ENCODE data around the gene ALLC. TPM values are rescaled to one million over a fixed set of nuclear protein-coding genes. Genes with fewer than 3 reads are reported as not detected.

Gene ALLC
- total and polyA plus RNA-seq, 10 of the 15 experiments (the other 5 are each of a cell fraction or from before 2014, with no cell fraction given) = 0.05 TPM; not detected in 9

GRCh38 chr2:3729786-3730185 is 71.8 kb downstream of the ALLC start:
- H3K9me3 ChIP-seq (replicated peaks; ENCODE audit: control insufficient read depth, insufficient read depth, low read length) = no peaks in the 10 kb centered on the region
- WGBS (ENCODE audit: insufficient coverage, insufficient replicate concordance, low lambda C conversion rate, missing lambda C conversion rate) = 23% methylated on average over 9 of the region's 9 CpGs
- BruUV-seq (replicated peaks) = no TSS peak
- no peak for ATAC-seq
- CTCF ChIA-PET = interaction anchor here (0.9 to 4.5 kb wide), 5 partner anchors 11 to 99 kb away, joined by 3 to 51 read pairs (median 12); no protein-coding TSS in a partner anchor
- SMC1A ChIA-PET (ENCODE audit: uncharacterized antibody, unreplicated experiment) = interaction anchor here (1.9 kb wide), 1 partner anchor 51 kb away, joined by 4 read pairs; no protein-coding TSS in a partner anchor
- H3K36me3 ChIP-seq (ENCODE audit: control insufficient read depth in 2 of 2, insufficient read depth in 2 of 2, low read length in 1 of 2) = no peaks in the 10 kb centered on the region
- TF ChIP-seq NFXL1 (IDR thresholded peaks at IDR 0.05; ENCODE audit: borderline replicate concordance) (no peak), SUZ12 (IDR thresholded peaks at IDR 0.05; ENCODE audit: unreplicated experiment) (no peak), ZNF24 (IDR thresholded peaks at IDR 0.05) (no peak), PAX5 (IDR thresholded peaks at IDR 0.05; ENCODE audit: borderline replicate concordance, low read depth, low read length) (no peak), CHD2 (IDR thresholded peaks at IDR 0.05; ENCODE audit: borderline replicate concordance, low read depth, low read length) (no peak), YBX1 (IDR thresholded peaks at IDR 0.05) (no peak), RUNX3 (IDR thresholded peaks at IDR 0.05; ENCODE audit: low read length) (no peak), CEBPB (IDR thresholded peaks at IDR 0.05; ENCODE audit: borderline replicate concordance in 1 of 2, low read depth in 2 of 2, low read length in 2 of 2) (no peak), MTA3 (IDR thresholded peaks at IDR 0.05; ENCODE audit: borderline replicate concordance, low read length) (no peak), MTA2 (IDR thresholded peaks at IDR 0.05; ENCODE audit: low read depth) (no peak), IRF4 (IDR thresholded peaks at IDR 0.05; ENCODE audit: low read depth, low read length) (no peak), RBBP5 (conservative IDR thresholded peaks at IDR 0.05) (no peak), ZBTB33 (IDR thresholded peaks at IDR 0.05) (no peak)
- TF ChIP-seq, protein P1, sequence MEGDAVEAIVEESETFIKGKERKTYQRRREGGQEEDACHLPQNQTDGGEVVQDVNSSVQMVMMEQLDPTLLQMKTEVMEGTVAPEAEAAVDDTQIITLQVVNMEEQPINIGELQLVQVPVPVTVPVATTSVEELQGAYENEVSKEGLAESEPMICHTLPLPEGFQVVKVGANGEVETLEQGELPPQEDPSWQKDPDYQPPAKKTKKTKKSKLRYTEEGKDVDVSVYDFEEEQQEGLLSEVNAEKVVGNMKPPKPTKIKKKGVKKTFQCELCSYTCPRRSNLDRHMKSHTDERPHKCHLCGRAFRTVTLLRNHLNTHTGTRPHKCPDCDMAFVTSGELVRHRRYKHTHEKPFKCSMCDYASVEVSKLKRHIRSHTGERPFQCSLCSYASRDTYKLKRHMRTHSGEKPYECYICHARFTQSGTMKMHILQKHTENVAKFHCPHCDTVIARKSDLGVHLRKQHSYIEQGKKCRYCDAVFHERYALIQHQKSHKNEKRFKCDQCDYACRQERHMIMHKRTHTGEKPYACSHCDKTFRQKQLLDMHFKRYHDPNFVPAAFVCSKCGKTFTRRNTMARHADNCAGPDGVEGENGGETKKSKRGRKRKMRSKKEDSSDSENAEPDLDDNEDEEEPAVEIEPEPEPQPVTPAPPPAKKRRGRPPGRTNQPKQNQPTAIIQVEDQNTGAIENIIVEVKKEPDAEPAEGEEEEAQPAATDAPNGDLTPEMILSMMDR (IDR thresholded peaks at IDR 0.05 in 2 of 3, conservative IDR thresholded peaks at IDR 0.05 in 1 of 3; ENCODE audit: control insufficient read depth in 2 of 3, extremely low read depth in 1 of 3, insufficient read depth in 1 of 3, low read depth in 3 of 3, low read length in 3 of 3) = no peak
- TF ChIP-seq, protein P2, sequence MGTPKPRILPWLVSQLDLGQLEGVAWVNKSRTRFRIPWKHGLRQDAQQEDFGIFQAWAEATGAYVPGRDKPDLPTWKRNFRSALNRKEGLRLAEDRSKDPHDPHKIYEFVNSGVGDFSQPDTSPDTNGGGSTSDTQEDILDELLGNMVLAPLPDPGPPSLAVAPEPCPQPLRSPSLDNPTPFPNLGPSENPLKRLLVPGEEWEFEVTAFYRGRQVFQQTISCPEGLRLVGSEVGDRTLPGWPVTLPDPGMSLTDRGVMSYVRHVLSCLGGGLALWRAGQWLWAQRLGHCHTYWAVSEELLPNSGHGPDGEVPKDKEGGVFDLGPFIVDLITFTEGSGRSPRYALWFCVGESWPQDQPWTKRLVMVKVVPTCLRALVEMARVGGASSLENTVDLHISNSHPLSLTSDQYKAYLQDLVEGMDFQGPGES (IDR thresholded peaks at IDR 0.05) = no peak
- H3K27me3 ChIP-seq (replicated peaks in 1 of 2; ENCODE audit: control insufficient read depth in 2 of 2, insufficient read depth in 2 of 2, low read length in 1 of 2) = no peaks in the 10 kb centered on the region; a peak in 2 of 4 replicates
- no peak for FAIRE-seq
- intact Hi-C loops (cut with micrococcal nuclease; ENCODE audit: unreplicated experiment) (no loop called here), in situ Hi-C loops (cut with MboI) (no loop called here)
- H3K4me1 ChIP-seq (ENCODE audit: control insufficient read depth, insufficient read depth, low read length) = no peaks in the 10 kb centered on the region
- H3K4me3 ChIP-seq = no peak overlapping the region
- no peaks in the 10 kb centered on the region for H3K79me2 ChIP-seq (ENCODE audit: control insufficient read depth, insufficient read depth, low read length)
- no peak for DNase-seq (ENCODE audit: low read depth, low spot score)
- no peak overlapping the region for H3K9ac ChIP-seq (ENCODE audit: control insufficient read depth, insufficient read depth, low read length)
- no peak overlapping the region for H3K27ac ChIP-seq (ENCODE audit: control insufficient read depth, insufficient read depth)
- POLR2A ChIA-PET = no interaction called here
- H3K4me2 ChIP-seq (ENCODE audit: control insufficient read depth, insufficient read depth) = no peak overlapping the region
- RAD21 ChIA-PET (ENCODE audit: unreplicated experiment) = interaction anchor here (2.4 kb wide), 1 partner anchor 51 kb away, joined by 15 read pairs; no protein-coding TSS in a partner anchor
- no peak overlapping the region for H2AFZ ChIP-seq (ENCODE audit: control insufficient read depth, low read depth, low read length)
- no peaks in the 10 kb centered on the region for H4K20me1 ChIP-seq (ENCODE audit: control insufficient read depth, insufficient read depth)

Data from GM12878 (cell line).